OCI-LY3 (cell line): ENCODE data around the gene CARS1.

Source experiments
- H2AFZ ChIP-seq: fragments of 200-600, 300-600 bp; shearing (Covaris generic); 2 replicates; pipeline ENCODE4 v1.6.0; 2014; ENCODE audit warnings: antibody characterized with exemption, low read depth, low read length
- H3K27ac ChIP-seq: fragments of 200-600, 300-600 bp; sonication (generic); 2 replicates; pipeline ENCODE4 v1.5.1; 2014; ENCODE audit warnings: mild to moderate bottlenecking, low read length, moderate library complexity, mixed read lengths
- H3K27me3 ChIP-seq: fragments of 200-600, 300-600 bp; sonication (generic); 2 replicates; pipeline ENCODE4 v1.6.1; 2014; ENCODE audit warnings: low read depth, low read length, mixed read lengths
- H3K36me3 ChIP-seq: fragments of 200-600, 300-600 bp; sonication (generic); replicated peaks from 2 replicates; pipeline ENCODE3; 2014; ENCODE audit warnings: low read depth, low read length, mixed read lengths
- H3K4me1 ChIP-seq: fragments of 300-600, 200-600 bp; sonication (generic); 2 replicates; pipeline ENCODE4 v1.6.1; 2014; ENCODE audit warnings: low read length, mixed read lengths
- H3K4me2 ChIP-seq: fragments of 200-600, 300-600 bp; sonication (generic); 2 replicates; pipeline ENCODE4 v1.6.1; 2014; ENCODE audit warnings: low read length, mixed read lengths
- H3K4me3 ChIP-seq: fragments of 300-600, 200-600 bp; sonication (generic); 2 replicates; pipeline ENCODE4 v1.5.1; 2014; ENCODE audit warnings: antibody characterized with exemption, mild to moderate bottlenecking, low read length, moderate library complexity
- H3K79me2 ChIP-seq: fragments of 300-600, 200-600 bp; shearing (Covaris generic); 2 replicates; pipeline ENCODE4 v1.6.1; 2014; ENCODE audit warnings: mild to moderate bottlenecking, low read length, mixed read lengths
- H3K9ac ChIP-seq: fragments of 300-600, 200-600 bp; shearing (Covaris generic); 2 replicates; pipeline ENCODE4 v1.6.0; 2014; ENCODE audit warnings: mild to moderate bottlenecking, low read length, moderate library complexity
- H3K9me3 ChIP-seq: fragments of 200-600, 300-600 bp; shearing (Covaris generic); 2 replicates; pipeline ENCODE4 v1.6.1; 2014; ENCODE audit warnings: low read length, mixed read lengths; ENCODE audit not compliant: insufficient read depth
- H4K20me1 ChIP-seq: fragments of 200-600, 300-600 bp; sonication (generic); 2 replicates; pipeline ENCODE4 v1.6.1; 2016; ENCODE audit warnings: low read length, mixed read lengths; ENCODE audit not compliant: insufficient read depth
- EZH2phosphoT487 ChIP-seq: fragments of 200-600 bp; shearing (Covaris generic); IDR thresholded peaks from 2 replicates; pipeline ENCODE4 v1.6.1; 2018; ENCODE audit warnings: antibody characterized with exemption, mixed run types, low read depth
- TF ChIP-seq, protein P1 (sequence below): fragments of 200-600, 300-600 bp; sonication (generic); IDR thresholded peaks from 2 replicates; pipeline ENCODE4 v1.5.1; 2014; ENCODE audit warnings: antibody characterized with exemption, low read length, low read depth

CARS1 gene

DNA sequence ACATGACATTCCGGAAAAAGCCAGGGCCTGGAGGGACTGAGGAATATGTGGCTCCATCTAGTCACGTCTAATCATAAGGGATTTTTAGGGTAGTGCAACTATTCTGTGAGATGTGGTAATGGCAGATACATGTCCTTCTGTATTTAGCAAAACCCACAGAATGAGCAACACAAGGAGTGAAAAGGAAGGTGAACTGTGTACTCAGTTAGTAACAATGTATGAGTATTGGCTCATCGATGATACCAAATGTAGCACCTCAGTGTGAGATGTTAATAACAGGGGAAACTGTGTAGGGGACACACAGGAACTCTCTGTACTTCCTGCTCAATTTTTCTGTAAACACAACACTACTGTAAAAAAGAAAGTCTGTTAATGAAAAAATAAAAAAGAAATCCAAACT lies 42.0 kb upstream of the CARS1 start:
- Histone ChIP-seq H3K36me3 (no peaks in the 10 kb centered on the region), H3K79me2 (no peaks in the 10 kb centered on the region), H4K20me1 (no peaks in the 10 kb centered on the region), H3K9ac (no peak overlapping the region), H3K4me3 (no peak overlapping the region), H3K9me3 (no peaks in the 10 kb centered on the region), H3K4me2 (no peak overlapping the region), H3K27me3 (no peaks in the 10 kb centered on the region), H3K27ac (no peak overlapping the region), H3K4me1 (no peaks in the 10 kb centered on the region), H2AFZ (no peak overlapping the region)
- TF ChIP-seq, protein P1, sequence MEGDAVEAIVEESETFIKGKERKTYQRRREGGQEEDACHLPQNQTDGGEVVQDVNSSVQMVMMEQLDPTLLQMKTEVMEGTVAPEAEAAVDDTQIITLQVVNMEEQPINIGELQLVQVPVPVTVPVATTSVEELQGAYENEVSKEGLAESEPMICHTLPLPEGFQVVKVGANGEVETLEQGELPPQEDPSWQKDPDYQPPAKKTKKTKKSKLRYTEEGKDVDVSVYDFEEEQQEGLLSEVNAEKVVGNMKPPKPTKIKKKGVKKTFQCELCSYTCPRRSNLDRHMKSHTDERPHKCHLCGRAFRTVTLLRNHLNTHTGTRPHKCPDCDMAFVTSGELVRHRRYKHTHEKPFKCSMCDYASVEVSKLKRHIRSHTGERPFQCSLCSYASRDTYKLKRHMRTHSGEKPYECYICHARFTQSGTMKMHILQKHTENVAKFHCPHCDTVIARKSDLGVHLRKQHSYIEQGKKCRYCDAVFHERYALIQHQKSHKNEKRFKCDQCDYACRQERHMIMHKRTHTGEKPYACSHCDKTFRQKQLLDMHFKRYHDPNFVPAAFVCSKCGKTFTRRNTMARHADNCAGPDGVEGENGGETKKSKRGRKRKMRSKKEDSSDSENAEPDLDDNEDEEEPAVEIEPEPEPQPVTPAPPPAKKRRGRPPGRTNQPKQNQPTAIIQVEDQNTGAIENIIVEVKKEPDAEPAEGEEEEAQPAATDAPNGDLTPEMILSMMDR = no peak
- no peak for TF ChIP-seq EZH2phosphoT487

DNA sequence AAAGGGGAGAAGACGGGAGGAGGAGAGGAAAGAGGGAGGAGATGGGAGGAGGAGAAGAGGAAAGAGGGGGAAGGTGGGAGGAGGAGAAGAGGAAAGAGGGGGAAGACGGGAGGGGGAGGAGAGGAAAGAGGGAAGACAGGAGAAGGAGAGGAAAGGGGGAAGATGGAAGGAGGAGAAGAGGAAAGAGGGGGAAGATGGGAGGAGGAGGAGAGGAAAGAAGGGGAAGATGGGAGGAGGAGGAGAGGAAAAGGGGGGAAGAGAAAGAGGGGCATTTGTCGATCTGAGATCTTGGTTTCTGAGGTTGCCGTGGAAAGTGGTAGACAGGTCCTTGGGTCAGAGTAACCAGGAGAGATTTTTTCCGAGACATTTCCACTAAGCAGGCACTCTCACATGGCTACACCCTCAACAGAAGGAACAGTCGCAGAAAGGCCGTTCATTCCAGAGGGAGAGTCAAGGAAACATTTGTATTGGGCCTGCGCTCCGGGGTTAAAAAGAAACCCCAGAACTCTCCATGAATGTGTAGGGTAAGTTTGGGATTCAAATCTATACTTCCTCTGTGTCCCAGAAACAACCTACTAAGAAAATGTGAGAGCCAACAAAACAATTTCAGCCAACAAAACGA lies 39.8 kb upstream of the CARS1 start:
- Histone ChIP-seq H3K9me3 (no peaks in the 10 kb centered on the region), H2AFZ (no peak overlapping the region), H3K27me3 (no peaks in the 10 kb centered on the region), H4K20me1 (no peaks in the 10 kb centered on the region), H3K9ac (no peak overlapping the region), H3K4me2 (no peak overlapping the region), H3K79me2 (no peaks in the 10 kb centered on the region), H3K27ac (no peak overlapping the region), H3K4me1 (no peaks in the 10 kb centered on the region), H3K36me3 (no peaks in the 10 kb centered on the region), H3K4me3 (no peak overlapping the region)
- no peak for TF ChIP-seq EZH2phosphoT487
- TF ChIP-seq, protein P1 = no peak

DNA sequence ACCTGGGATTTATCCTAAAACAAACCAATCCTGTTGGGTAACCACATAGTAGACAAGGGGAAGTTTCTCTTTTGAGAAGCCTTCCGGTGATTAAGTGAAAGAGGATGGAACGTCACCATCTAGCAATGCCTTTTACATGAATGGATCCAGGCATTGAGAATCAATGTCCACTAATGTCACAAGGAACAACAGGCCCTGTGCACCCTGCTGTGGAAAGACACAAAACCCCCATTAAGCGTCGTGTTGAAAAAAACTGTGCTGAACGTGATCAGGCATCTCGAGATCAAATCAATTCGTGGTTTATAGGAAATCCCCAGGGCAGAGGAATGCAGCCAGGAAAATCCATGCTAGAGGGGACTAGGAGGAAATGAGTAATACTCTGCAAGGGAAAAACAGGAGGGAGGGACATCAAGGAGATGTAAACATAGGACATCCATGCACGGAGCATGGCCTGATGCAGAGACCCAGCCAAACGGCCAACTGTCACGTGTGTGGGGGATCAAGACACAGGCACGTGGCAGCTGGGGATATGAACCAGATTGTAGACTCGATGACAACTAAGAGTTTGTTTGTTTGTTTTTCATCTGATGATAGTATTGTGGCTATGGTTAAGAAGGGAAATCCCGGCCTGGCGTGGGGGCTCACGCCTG lies 38.6 kb upstream of the CARS1 start:
- no peaks in the 10 kb centered on the region for H3K79me2 ChIP-seq
- H3K27ac ChIP-seq = no peak overlapping the region
- no peak overlapping the region for H2AFZ ChIP-seq
- no peaks in the 10 kb centered on the region for H3K36me3 ChIP-seq
- no peak overlapping the region for H3K9ac ChIP-seq
- H4K20me1 ChIP-seq = no peaks in the 10 kb centered on the region
- no peaks in the 10 kb centered on the region for H3K27me3 ChIP-seq
- H3K4me2 ChIP-seq = no peak overlapping the region
- H3K4me1 ChIP-seq = no peaks in the 10 kb centered on the region
- H3K4me3 ChIP-seq = no peak overlapping the region
- TF ChIP-seq, protein P1 = no peak
- TF ChIP-seq EZH2phosphoT487 = no peak
- H3K9me3 ChIP-seq = no peaks in the 10 kb centered on the region

DNA sequence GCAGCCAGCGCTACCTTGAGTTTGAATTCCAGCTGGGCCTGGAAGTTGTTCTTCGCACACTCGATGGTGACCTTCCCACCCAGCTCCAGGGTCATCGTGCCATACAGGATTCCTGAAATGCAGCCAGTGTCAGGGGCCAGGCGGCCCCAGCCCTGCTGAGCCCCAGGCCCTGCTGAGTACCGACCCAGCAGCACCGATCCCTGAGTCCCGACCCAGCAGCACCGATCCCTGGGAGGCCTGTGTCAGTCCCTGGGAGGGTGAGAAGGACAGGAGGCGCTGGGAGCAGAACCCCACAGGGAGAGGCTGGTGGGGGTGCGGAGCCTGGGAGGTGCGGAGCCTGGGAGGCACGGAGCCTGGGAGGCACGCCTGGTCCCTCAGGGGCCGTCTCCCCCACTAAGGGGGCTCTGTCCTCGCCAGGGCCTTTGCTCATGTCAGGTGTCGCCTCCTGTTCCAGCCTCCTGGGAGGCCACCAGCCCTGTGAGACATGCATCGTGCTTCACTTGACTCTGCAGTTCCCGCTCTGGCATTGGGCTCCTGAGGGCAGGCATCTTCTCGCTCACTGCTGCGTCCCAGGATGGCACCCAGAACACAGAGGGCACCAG lies 37.1 kb upstream of the CARS1 start:
- no peaks in the 10 kb centered on the region for H4K20me1 ChIP-seq
- H2AFZ ChIP-seq = no peak overlapping the region
- H3K27ac ChIP-seq = no peak overlapping the region
- no peak overlapping the region for H3K4me2 ChIP-seq
- TF ChIP-seq, protein P1 = no peak
- no peak for TF ChIP-seq EZH2phosphoT487
- no peaks in the 10 kb centered on the region for H3K9me3 ChIP-seq
- no peak overlapping the region for H3K4me3 ChIP-seq
- H3K9ac ChIP-seq = no peak overlapping the region
- H3K36me3 ChIP-seq = no peaks in the 10 kb centered on the region
- H3K27me3 ChIP-seq = no peaks in the 10 kb centered on the region
- no peaks in the 10 kb centered on the region for H3K4me1 ChIP-seq
- no peaks in the 10 kb centered on the region for H3K79me2 ChIP-seq
